ENCODE measurements around the gene TMEM255B. TPM values are rescaled to one million over a fixed set of nuclear protein-coding genes. Genes with fewer than 3 reads are reported as not detected.

The TMEM255B gene
- total and polyA plus RNA-seq, 9 donors, result 0.60 to 18.6 (median 7.9) TPM

DNA sequence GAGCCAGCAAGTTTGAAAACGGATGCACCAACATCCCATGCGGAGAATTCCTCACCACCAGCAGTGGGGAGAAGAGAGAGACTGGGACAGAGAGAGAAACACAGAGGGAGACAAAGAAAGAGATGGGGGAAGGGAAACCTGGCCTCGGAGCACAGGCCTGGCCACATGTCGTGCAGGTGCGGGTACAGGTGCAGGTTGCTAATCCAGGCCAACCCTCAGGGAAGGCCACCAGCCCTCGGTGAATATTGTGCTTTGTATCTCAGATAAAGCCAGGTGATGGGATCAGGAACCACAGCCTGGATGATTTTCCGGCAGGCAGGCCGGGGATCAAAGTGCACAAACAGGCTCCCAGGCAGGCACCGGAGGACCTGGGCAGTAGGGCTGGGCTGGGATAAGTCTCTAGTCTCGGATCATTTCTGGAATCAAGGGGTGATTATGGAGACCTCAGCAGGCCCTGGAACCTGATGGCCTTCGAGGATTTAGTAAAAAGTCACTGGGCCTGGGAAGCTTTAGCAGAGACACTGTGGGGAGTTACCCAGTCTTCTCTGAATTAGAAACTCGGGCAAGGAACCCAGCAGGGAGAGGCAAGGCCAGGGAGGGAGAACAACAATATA, 101.1 kb downstream of the TMEM255B start:
- no peaks in the 10 kb centered on the region for H3K36me3 ChIP-seq
- intact Hi-C loops (cut with DNase I), result loop anchor here (5.0 kb wide), 2 partner anchors 38 to 67 kb away; no protein-coding TSS in a partner anchor
- no peak overlapping the region for H3K4me3 ChIP-seq
- H3K27me3 ChIP-seq, result no peaks in the 10 kb centered on the region
- no peak overlapping the region for H3K27ac ChIP-seq
- no peaks in the 10 kb centered on the region for H3K9me3 ChIP-seq
- WGBS, 3 donors, result 43 to 53% (median 50%) methylated on average over 12 of the region's 12 CpGs
- peaks cover 39% of the 10 kb centered on the region for H3K4me1 ChIP-seq (ENCODE audit: insufficient read depth)
- peak in 4 of 5 donors; percentile 5 to 37 (median 16) for DNase-seq
- no peak for TF ChIP-seq POLR2A (IDR thresholded peaks at IDR 0.05)
- TF ChIP-seq, protein P1, sequence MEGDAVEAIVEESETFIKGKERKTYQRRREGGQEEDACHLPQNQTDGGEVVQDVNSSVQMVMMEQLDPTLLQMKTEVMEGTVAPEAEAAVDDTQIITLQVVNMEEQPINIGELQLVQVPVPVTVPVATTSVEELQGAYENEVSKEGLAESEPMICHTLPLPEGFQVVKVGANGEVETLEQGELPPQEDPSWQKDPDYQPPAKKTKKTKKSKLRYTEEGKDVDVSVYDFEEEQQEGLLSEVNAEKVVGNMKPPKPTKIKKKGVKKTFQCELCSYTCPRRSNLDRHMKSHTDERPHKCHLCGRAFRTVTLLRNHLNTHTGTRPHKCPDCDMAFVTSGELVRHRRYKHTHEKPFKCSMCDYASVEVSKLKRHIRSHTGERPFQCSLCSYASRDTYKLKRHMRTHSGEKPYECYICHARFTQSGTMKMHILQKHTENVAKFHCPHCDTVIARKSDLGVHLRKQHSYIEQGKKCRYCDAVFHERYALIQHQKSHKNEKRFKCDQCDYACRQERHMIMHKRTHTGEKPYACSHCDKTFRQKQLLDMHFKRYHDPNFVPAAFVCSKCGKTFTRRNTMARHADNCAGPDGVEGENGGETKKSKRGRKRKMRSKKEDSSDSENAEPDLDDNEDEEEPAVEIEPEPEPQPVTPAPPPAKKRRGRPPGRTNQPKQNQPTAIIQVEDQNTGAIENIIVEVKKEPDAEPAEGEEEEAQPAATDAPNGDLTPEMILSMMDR (IDR thresholded peaks at IDR 0.05), result no peak
- TF ChIP-seq EP300 (IDR thresholded peaks at IDR 0.05), result no peak

DNA sequence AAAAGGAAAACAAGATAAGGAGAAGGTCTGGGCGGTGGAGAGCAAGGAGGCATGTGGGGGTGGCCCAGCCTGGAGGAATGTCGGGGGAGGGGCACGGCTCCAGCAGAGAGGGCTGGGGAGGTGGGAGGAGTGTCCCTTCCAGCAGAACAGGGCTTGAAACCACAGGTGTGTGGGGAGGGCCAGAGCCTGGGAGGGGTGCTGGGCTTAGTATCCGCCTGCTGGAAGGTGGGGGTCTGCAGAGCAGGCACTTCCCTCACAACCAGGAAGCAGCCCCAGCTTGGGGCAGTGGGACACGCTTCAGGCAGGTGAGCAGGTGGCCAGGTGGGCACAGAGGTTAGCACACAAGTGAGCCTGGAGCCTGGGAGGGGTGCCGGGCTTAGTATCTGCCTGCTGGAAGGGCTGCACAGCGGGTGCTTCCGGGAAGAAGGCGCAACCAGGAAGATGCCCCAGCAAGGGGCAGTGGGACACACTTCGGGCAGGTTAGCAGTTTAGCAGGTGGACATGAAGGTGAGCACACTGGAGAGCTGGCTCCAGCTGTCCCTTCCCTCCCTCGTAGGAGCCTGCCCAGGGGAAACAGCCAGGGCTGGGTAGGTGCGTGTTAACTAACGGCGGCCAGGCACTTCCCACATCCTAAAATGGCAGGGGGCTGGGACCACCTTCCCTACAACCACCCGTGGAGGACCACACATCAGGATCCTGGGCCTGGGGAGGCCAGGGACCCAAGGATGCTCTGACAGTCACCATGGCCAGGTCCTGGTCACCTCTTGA, 101.8 kb downstream of the TMEM255B start:
- WGBS, 3 donors, result 40 to 48% (median 48%) methylated on average over 12 to 15 of the region's 15 CpGs
- Histone ChIP-seq H3K4me3 (no peak overlapping the region), H3K4me1 (ENCODE audit: insufficient read depth) (peaks cover 34% of the 10 kb centered on the region), H3K9me3 (no peaks in the 10 kb centered on the region), H3K27me3 (no peaks in the 10 kb centered on the region), H3K36me3 (no peaks in the 10 kb centered on the region), H3K27ac (peak overlapping the region; percentile 21 to 52)
- TF ChIP-seq, protein P1 (IDR thresholded peaks at IDR 0.05), result no peak
- TF ChIP-seq EP300 (IDR thresholded peaks at IDR 0.05) (no peak), POLR2A (IDR thresholded peaks at IDR 0.05) (no peak)
- peak; percentile 51 to 85 (median 72) for DNase-seq
- intact Hi-C loops (cut with DNase I), result loop anchor here (5.0 kb wide), 2 partner anchors 39 to 66 kb away; no protein-coding TSS in a partner anchor

DNA sequence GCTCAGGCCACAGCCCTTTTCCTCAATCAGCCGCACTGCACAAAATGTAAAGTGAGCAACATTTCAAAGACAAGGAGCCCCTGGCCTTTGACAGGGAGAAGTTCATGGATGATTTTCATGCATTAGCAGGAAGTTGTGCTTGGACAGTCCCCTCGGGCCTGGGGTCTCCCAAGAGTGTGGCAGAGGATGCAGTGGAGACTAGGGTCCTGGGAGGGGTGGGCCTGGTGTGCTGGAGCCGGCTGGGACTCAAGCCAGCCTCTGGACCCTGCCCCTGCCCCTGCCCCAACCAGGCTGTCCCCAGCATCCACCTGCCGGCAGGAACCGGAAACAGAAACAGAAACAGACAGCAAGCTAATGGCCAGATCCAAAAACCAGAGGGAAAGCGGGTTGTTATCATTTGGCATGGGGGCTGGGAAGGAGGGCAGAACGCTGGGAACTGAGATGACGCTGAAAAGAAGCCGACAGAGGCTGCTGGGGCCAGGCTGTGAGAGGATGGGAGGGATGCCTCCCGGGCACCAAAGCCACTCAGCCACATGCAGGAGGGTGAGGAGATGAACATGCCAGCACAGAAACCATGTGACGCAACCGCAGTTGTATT, 102.5 kb downstream of the TMEM255B start:
- Histone ChIP-seq H3K27me3 (no peaks in the 10 kb centered on the region), H3K36me3 (no peaks in the 10 kb centered on the region), H3K27ac (peak overlapping the region in 1 of 2 donors; percentile 52), H3K4me3 (no peak overlapping the region), H3K4me1 (ENCODE audit: insufficient read depth) (peaks cover 29% of the 10 kb centered on the region), H3K9me3 (no peaks in the 10 kb centered on the region)
- TF ChIP-seq, protein P1 (IDR thresholded peaks at IDR 0.05), result peak in 1 of 3 donors; percentile 12
- TF ChIP-seq EP300 (IDR thresholded peaks at IDR 0.05), result no peak
- peak in 3 of 5 donors; percentile 44 to 68 (median 51) for DNase-seq
- WGBS, 3 donors, result 38 to 45% (median 40%) methylated on average over 12 of the region's 12 CpGs
- intact Hi-C loops (cut with DNase I), result loop anchor here (2.0 to 5.0 kb wide), 3 partner anchors 39 to 66 kb away; no protein-coding TSS in a partner anchor

DNA sequence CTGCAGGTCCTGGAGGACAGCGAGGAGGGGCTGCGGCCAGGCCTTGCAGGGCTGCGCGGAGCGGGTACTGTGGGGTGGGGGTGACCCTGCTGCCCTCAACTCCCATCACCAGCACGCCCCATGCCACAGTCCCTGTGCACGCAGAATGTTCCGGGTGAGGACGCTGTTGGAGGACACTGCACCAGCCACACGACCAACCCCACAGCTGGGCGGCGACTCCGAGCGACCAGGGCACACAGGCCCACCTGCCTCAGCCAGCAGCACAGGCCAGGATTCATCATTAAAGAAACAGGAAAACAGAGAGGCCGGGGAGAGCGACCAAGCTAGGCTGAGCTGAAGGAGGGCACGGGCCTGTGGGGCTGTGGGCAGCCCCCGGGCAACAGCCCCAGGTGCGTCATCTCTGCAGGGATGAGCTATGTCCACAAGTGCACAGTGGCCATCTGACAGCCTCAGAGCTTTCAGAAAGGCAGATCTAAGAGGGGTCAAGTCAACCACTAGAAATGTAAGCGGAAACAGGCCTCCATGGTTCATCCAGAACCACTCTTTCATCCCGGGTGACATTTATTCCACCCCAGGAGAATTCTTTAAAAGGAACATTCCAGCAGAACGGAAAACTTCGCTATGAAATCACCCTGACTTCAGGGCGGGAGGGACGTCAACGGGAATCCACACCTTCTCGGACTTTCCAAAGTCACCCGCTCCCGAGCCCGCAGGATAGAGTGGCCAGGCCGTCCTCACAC, 103.3 kb downstream of the TMEM255B start:
- no peaks in the 10 kb centered on the region for H3K36me3 ChIP-seq
- H3K4me3 ChIP-seq, result peak overlapping the region; percentile 82
- intact Hi-C loops (cut with DNase I), result loop anchor here (2.0 to 5.0 kb wide), 3 partner anchors 40 to 65 kb away; no protein-coding TSS in a partner anchor
- H3K27me3 ChIP-seq, result no peaks in the 10 kb centered on the region
- peaks cover 26% of the 10 kb centered on the region for H3K4me1 ChIP-seq (ENCODE audit: insufficient read depth)
- no peaks in the 10 kb centered on the region for H3K9me3 ChIP-seq
- TF ChIP-seq, protein P1 (IDR thresholded peaks at IDR 0.05), result no peak
- TF ChIP-seq POLR2A (IDR thresholded peaks at IDR 0.05) (no peak), EP300 (IDR thresholded peaks at IDR 0.05) (no peak)
- WGBS, 3 donors, result 58 to 68% (median 68%) methylated on average over 26 to 31 of the region's 31 CpGs
- H3K27ac ChIP-seq, result peak overlapping the region; percentile 87 to 89
- DNase-seq, result peak in 3 of 5 donors; percentile 23 to 45 (median 41)
